Stimulated activated CD8-positive, alpha-beta memory T cell treated with anti-CD3 and anti-CD28 coated beads, Interleukin-4, amount 100 ng/mL, for 1 hour (primary cell): ENCODE data around the gene CC2D1A.

Source experiments
- DNase-seq, 2 donors: peaks; one replicate each; pipeline ENCODE4 v3.0.0-alpha.2; 2020; ENCODE audit warnings: low read depth in 2 of 2, low spot score in 1 of 2

The CC2D1A gene

GRCh38 chr19:13905634-13906520 lies at the start of gene CC2D1A, which contains the start of gene BRME1:
CC2D1A (plus strand) TSS chr19:13906201; CDS start chr19:13906442, 241 bp downstream.
BRME1 (minus strand) TSS chr19:13906117; CDS start chr19:13904892, 1,225 bp downstream.
- DNase-seq: peak; percentile 78 to 88

- no peak for DNase-seq
Measured at GRCh38 chr19:13856497-13856896, 49.5 kb upstream of the CC2D1A start.

GRCh38 chr19:13859361-13859880 lies 46.6 kb upstream of the CC2D1A start:
- DNase-seq: no peak

DNA sequence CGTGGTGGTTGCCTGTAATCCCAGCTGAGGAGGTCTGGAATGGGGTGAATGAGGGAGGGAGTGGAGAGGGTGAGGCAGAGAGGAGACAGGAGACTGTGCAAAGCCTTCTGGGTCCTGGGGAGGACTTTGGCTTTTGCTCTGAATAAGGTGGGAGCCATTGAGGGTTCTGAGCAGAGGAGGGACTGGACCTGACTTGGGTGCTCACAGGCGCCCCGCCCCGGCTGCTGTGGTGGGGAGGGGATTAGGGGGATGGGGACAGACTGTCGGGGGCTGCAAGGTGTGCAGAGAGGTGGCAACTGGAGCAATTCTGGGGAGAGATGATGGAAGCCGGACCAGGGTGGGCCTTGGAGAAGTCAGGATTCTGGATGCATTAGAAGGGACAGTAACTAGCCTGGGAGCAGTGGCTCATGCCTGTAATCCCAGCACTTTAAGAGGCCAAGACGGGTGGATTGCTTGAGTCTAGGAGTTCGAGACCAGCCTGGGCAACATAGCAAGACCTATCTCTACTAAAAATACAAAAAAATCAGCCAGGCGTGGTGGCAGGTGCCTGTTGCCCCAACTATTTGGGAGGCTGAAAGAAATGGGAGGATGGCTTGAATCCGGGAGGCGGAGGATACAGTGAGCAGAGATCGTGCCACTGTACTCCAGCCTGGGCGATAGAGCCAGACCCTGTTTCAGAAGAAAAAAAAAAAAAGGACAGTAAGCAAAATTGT lies 45.2 kb upstream of the CC2D1A start:
- no peak for DNase-seq

DNA sequence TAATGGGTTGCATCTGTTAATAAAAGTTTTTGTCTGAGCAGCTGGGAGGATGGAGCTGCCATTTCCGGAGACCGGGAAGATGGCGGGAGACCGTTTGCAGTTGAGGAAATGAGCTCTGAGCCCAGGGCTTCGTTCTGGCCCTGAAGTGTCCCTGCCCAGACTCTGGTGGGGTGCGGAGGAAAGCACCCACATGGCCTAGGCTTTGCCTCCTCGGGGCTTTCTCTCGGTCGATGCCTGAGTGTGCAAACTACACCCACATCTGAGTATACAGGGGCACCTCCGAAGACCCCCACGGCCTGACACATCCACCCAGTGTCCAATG lies 44.6 kb upstream of the CC2D1A start:
- DNase-seq: no peak

DNA sequence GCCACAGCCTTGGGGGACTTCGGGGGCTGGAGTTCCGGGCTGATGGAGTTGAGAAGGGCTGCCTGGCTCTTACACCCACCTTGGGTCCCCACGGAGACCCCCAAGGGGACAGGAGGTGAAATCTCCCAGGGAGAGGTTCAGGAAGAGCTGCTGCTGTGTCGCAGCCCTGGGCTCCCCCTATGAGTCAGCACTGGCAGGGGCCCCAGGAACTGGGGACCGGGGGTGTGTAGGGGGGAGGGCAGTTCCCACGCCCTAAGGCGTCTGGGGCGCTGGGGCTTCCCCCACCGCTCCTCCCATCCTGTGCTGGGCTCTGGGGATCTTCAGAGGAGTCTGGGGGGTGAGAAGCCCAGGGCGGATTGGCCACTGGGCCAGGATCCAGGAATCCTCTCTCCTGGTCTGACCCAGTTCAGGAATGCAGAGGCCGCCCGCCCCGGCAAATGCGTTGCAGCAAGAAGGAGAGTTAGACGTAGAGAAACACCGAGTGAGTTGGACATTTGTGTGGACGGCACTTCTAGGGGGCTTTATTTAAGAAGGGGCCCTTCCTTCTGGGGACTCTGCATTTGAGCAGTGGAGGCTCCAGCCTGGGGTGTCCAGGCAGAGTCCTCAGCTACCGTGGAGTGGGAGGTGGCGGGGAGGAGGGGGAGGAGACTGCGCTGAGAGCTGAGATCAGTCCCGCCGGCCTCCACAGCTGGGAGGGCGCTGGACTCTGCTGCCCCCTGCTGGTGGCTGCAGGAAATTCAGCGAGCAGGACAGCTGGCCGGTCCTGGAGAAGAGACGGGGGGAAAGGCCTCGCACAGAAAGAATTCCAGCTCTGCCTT lies 44.1 kb upstream of the CC2D1A start:
- DNase-seq: peak; percentile 75 to 83

DNA sequence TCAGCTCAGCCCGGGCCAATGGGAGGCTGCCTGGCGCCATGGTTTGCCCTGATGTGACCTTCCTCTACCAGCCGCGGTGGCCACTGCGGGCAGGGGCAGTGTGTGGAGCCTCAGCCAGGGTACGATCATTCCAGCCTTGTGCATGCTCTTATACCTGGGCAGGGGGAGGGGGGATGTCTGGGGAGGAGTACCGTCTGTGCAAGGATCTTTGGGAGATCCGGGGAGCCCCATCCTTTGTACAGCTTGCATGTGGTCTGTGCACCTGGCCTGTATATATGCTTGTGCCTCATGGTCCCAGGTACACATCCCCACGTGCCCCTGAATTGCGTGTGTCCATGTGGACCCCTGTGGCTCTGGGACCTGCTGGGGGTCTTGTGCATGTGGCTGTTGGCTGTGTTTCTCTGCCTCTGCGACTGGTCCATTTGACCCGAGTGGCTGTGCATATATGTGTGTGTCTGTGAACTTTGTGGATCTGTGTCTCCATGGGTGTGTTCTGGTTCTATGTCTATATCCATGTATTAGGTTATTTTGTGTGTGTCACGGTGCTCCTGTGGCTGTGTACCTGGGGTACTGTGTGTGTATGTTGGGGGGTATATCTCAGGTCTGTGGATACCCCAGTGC lies 41.8 kb upstream of the CC2D1A start:
- no peak for DNase-seq

GRCh38 chr19:13864667-13865570 lies 41.1 kb upstream of the CC2D1A start:
- DNase-seq: no peak

GRCh38 chr19:13865571-13866462 lies 40.2 kb upstream of the CC2D1A start:
- DNase-seq: no peak

- DNase-seq: no peak
Measured at GRCh38 chr19:13866463-13867046, 39.4 kb upstream of the CC2D1A start.

DNA sequence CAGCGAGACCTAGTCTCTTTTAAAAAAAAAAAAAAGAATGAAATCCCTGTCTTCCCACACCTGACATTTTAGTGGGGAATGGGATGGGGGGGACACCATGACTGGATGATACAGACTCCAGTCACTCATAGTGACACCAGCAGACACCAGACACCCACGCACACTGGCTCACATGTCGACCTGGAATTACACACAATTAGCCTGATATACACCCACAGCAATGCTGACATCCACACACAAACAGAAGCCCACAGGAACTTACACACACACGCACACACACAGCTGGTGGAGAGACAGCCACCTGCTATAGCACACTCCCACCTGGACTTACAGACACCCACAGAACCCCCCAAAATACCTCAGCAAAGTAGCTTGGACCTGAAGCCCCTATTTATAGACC lies 37.3 kb upstream of the CC2D1A start:
- no peak for DNase-seq

DNA sequence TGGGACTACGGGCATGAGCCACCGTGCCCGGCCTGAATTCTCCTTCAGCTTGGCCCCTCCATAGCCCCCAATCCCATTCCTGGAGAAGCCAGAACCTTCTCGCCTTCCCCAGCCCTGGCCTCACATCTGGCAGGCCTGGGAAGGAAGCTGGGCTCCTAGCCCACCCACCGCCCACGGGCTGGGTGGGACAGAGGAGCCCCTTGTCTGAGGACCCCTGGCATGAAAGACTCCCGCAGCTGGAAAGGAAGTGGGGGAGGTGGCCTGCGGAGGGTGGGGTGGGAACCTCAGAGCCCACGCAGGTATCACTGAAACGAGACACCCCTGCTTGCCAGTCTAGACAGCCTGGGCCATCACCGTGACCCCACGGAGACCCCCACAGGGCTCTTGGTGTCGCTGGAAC lies 36.7 kb upstream of the CC2D1A start:
- DNase-seq: no peak

DNA sequence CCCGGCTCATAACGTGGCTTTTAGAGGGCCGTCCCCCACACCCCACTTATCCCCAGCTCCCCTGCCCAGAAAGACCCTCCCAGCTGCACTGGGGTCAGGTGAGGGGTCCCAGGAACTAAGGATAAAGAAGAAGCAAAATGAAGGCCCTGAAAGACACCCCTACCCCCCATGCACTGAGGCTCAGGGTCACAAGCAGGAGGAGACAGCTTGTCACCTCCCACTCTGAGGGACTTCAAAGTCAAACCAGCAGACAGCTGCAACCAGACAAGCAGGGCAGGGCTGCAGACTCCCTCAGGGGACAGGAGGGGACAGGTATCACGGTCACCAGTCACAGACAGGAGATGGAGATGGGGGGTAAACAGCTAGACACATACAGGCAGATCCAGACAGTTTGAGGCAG lies 35.1 kb upstream of the CC2D1A start:
- no peak for DNase-seq

DNA sequence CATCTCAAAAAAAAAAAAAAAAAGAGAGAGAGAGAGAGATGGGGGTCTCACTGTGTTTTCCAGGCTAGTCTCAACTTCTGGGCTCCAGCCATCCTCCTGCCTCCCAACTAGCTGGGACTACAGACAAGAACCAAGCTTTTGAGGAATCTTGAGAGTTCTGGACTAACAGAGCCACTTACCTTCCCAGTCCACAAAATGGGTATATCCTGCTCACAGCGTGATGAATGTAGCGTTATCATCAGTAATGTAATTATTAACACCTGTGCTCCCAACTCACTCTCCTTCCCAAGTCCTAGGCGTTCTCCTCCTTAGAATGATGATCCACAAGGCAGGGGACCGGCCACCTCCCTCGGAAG lies 33.7 kb upstream of the CC2D1A start:
- no peak for DNase-seq

GRCh38 chr19:13872695-13873389 lies 33.2 kb upstream of the CC2D1A start:
- DNase-seq: no peak

- no peak for DNase-seq
Measured at GRCh38 chr19:13873834-13874515, 32.0 kb upstream of the CC2D1A start.

GRCh38 chr19:13875824-13876223 lies 30.2 kb upstream of the CC2D1A start:
- no peak for DNase-seq
